Measurements from ENCODE around the gene MESD. TPM values are rescaled to one million over a fixed set of nuclear protein-coding genes. Genes with fewer than 3 reads are reported as not detected.

Gene MESD
- total and polyA plus RNA-seq, 3 experiments from 2014 or later = 25.7 to 35.5 (median 30.5) TPM

- POLR2A ChIA-PET = no interaction called here
- H3K27me3 Mint-ChIP-seq = no peaks in the 10 kb centered on the region
Measured at GRCh38 chr15:80902298-80902801, 87.3 kb downstream of the MESD start.

GRCh38 chr15:80898040-80898439 is 91.6 kb downstream of the MESD start:
- POLR2A ChIA-PET = no interaction called here
- Histone ChIP-seq H3K4me3 (ENCODE audit: low read length) (no peak overlapping the region), H3K27ac (ENCODE audit: low read depth, low read length) (no peak overlapping the region), H3K27me3 (ENCODE audit: insufficient read depth, low read length, poor library complexity, severe bottlenecking) (no peaks in the 10 kb centered on the region), H3K4me1 (ENCODE audit: insufficient read depth, low read length) (no peaks in the 10 kb centered on the region), H3K9me3 (ENCODE audit: low read length) (no peaks in the 10 kb centered on the region), H3K36me3 (ENCODE audit: insufficient read depth, low read length) (no peaks in the 10 kb centered on the region)
- Mint-ChIP-seq H3K4me3 (no peak overlapping the region), H3K9me3 (peaks cover 0 to 2% (median 0%) of the 10 kb centered on the region in 5 donors), H3K27ac (no peak overlapping the region), H3K36me3 (peaks cover 8 to 19% (median 13%) of the 10 kb centered on the region in 3 donors), H3K4me1 (no peaks in the 10 kb centered on the region), H3K27me3 (no peaks in the 10 kb centered on the region)
- CTCF ChIA-PET = no interaction called here
- DNase-seq = no peak

More at GRCh38 chr15:80902298-80902801, 87.3 kb downstream of the MESD start:
- Histone ChIP-seq H3K4me1 (ENCODE audit: insufficient read depth, low read length) (no peaks in the 10 kb centered on the region), H3K27me3 (ENCODE audit: insufficient read depth, low read length, poor library complexity, severe bottlenecking) (no peaks in the 10 kb centered on the region), H3K27ac (ENCODE audit: low read depth, low read length) (no peak overlapping the region), H3K9me3 (ENCODE audit: low read length) (no peaks in the 10 kb centered on the region), H3K36me3 (ENCODE audit: insufficient read depth, low read length) (no peaks in the 10 kb centered on the region), H3K4me3 (ENCODE audit: low read length) (no peak overlapping the region)
- Mint-ChIP-seq H3K4me1 (no peaks in the 10 kb centered on the region), H3K9me3 (no peaks in the 10 kb centered on the region), H3K4me3 (no peak overlapping the region), H3K27ac (no peak overlapping the region), H3K36me3 (peaks cover 9 to 19% (median 14%) of the 10 kb centered on the region in 3 donors)
- DNase-seq = no peak
- CTCF ChIA-PET = no interaction called here

Other genes with a start within 250 kb of the MESD start
- gene CEMIP, start 210.4 kb downstream of the MESD start, total RNA-seq = not detected
- gene CEMIP, start 210.4 kb downstream of the MESD start, polyA plus RNA-seq = not detected
- gene TLNRD1, start 11.1 kb upstream of the MESD start, total RNA-seq = 10 to 100 TPM; 35.9 to 38.6 TPM
- 6.3 TPM for gene TLNRD1, start 11.1 kb upstream of the MESD start, polyA plus RNA-seq
- gene CFAP161, start 144.5 kb upstream of the MESD start, total RNA-seq = not detected
- gene CFAP161, start 144.5 kb upstream of the MESD start, polyA plus RNA-seq = not detected
- 10 to 100 TPM; 73.4 to 73.8 TPM for gene IL16, start 207.1 kb upstream of the MESD start, total RNA-seq
- 310 TPM for gene IL16, start 207.1 kb upstream of the MESD start, polyA plus RNA-seq

Data from CD8-positive, alpha-beta memory T cell (primary cell).